ENCODE results near the gene TNFAIP8L1.

The TNFAIP8L1 gene

GRCh38 chr19:4682417-4683200 is 43.3 kb downstream of the TNFAIP8L1 start:
- ATAC-seq, result no peak
- no peak for TF ChIP-seq TOX (CRISPR knock-in tag; IDR thresholded peaks at IDR 0.05; ENCODE audit: borderline replicate concordance)
- no peak for TF ChIP-seq ZC3H10 (CRISPR knock-in tag; IDR thresholded peaks at IDR 0.05)
- TF ChIP-seq ARNTL (CRISPR knock-in tag; IDR thresholded peaks at IDR 0.05; ENCODE audit: borderline replicate concordance, low read depth), result no peak
- TF ChIP-seq PPARA (CRISPR knock-in tag; IDR thresholded peaks at IDR 0.05; ENCODE audit: borderline replicate concordance), result no peak
- TF ChIP-seq, protein P1, sequence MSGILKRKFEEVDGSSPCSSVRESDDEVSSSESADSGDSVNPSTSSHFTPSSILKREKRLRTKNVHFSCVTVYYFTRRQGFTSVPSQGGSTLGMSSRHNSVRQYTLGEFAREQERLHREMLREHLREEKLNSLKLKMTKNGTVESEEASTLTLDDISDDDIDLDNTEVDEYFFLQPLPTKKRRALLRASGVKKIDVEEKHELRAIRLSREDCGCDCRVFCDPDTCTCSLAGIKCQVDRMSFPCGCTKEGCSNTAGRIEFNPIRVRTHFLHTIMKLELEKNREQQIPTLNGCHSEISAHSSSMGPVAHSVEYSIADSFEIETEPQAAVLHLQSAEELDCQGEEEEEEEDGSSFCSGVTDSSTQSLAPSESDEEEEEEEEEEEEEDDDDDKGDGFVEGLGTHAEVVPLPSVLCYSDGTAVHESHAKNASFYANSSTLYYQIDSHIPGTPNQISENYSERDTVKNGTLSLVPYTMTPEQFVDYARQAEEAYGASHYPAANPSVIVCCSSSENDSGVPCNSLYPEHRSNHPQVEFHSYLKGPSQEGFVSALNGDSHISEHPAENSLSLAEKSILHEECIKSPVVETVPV (CRISPR knock-in tag; IDR thresholded peaks at IDR 0.05), result no peak
- no peak for TF ChIP-seq GLIS3 (CRISPR knock-in tag; IDR thresholded peaks at IDR 0.05)
- TF ChIP-seq BACH2 (CRISPR knock-in tag; IDR thresholded peaks at IDR 0.05; ENCODE audit: borderline replicate concordance), result no peak
- no peak for TF ChIP-seq TCF4 (CRISPR knock-in tag; IDR thresholded peaks at IDR 0.05; ENCODE audit: borderline replicate concordance)
- no peak for TF ChIP-seq ZNF70 (CRISPR knock-in tag; IDR thresholded peaks at IDR 0.05)
- TF ChIP-seq ZNF565 (CRISPR knock-in tag; conservative IDR thresholded peaks at IDR 0.05; ENCODE audit: low read depth), result no peak
- TF ChIP-seq OSR1 (CRISPR knock-in tag; IDR thresholded peaks at IDR 0.05), result no peak
- TF ChIP-seq, protein P2, sequence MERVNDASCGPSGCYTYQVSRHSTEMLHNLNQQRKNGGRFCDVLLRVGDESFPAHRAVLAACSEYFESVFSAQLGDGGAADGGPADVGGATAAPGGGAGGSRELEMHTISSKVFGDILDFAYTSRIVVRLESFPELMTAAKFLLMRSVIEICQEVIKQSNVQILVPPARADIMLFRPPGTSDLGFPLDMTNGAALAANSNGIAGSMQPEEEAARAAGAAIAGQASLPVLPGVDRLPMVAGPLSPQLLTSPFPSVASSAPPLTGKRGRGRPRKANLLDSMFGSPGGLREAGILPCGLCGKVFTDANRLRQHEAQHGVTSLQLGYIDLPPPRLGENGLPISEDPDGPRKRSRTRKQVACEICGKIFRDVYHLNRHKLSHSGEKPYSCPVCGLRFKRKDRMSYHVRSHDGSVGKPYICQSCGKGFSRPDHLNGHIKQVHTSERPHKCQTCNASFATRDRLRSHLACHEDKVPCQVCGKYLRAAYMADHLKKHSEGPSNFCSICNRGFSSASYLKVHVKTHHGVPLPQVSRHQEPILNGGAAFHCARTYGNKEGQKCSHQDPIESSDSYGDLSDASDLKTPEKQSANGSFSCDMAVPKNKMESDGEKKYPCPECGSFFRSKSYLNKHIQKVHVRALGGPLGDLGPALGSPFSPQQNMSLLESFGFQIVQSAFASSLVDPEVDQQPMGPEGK (CRISPR knock-in tag; IDR thresholded peaks at IDR 0.05; ENCODE audit: borderline replicate concordance), result no peak
- TF ChIP-seq ZNF8 (CRISPR knock-in tag; IDR thresholded peaks at IDR 0.05), result no peak
- TF ChIP-seq SNAI2 (CRISPR knock-in tag; IDR thresholded peaks at IDR 0.05), result no peak
- TF ChIP-seq, protein P3, sequence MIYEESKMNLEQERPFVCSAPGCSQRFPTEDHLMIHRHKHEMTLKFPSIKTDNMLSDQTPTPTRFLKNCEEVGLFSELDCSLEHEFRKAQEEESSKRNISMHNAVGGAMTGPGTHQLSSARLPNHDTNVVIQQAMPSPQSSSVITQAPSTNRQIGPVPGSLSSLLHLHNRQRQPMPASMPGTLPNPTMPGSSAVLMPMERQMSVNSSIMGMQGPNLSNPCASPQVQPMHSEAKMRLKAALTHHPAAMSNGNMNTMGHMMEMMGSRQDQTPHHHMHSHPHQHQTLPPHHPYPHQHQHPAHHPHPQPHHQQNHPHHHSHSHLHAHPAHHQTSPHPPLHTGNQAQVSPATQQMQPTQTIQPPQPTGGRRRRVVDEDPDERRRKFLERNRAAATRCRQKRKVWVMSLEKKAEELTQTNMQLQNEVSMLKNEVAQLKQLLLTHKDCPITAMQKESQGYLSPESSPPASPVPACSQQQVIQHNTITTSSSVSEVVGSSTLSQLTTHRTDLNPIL (CRISPR knock-in tag; IDR thresholded peaks at IDR 0.05; ENCODE audit: low read depth), result no peak
- TF ChIP-seq POU6F1 (CRISPR knock-in tag; IDR thresholded peaks at IDR 0.05; ENCODE audit: borderline replicate concordance, low read depth), result no peak
- TF ChIP-seq ZFP3 (CRISPR knock-in tag; IDR thresholded peaks at IDR 0.05), result no peak
- no peak for TF ChIP-seq ESRRG (CRISPR knock-in tag; IDR thresholded peaks at IDR 0.05)

GRCh38 chr19:4684312-4685095 is 45.2 kb downstream of the TNFAIP8L1 start:
- ATAC-seq, result no peak

More at GRCh38 chr19:4684312-4685095, 45.2 kb downstream of the TNFAIP8L1 start:
- TF ChIP-seq SNAI2 (CRISPR knock-in tag; IDR thresholded peaks at IDR 0.05), result no peak
- TF ChIP-seq, protein P1 (CRISPR knock-in tag; IDR thresholded peaks at IDR 0.05), result no peak
- no peak for TF ChIP-seq CSDC2 (CRISPR knock-in tag; IDR thresholded peaks at IDR 0.05)
- no peak for TF ChIP-seq TOX (CRISPR knock-in tag; IDR thresholded peaks at IDR 0.05; ENCODE audit: borderline replicate concordance)
- no peak for TF ChIP-seq ISL1 (CRISPR knock-in tag; IDR thresholded peaks at IDR 0.05)
- TF ChIP-seq TCF4 (CRISPR knock-in tag; IDR thresholded peaks at IDR 0.05; ENCODE audit: borderline replicate concordance), result no peak
- no peak for TF ChIP-seq ZNF565 (CRISPR knock-in tag; conservative IDR thresholded peaks at IDR 0.05; ENCODE audit: low read depth)
- TF ChIP-seq, protein P2 (CRISPR knock-in tag; IDR thresholded peaks at IDR 0.05; ENCODE audit: borderline replicate concordance), result no peak
- TF ChIP-seq ZC3H10 (CRISPR knock-in tag; IDR thresholded peaks at IDR 0.05), result no peak
- no peak for TF ChIP-seq ESRRG (CRISPR knock-in tag; IDR thresholded peaks at IDR 0.05)
- no peak for TF ChIP-seq RARB (CRISPR knock-in tag; IDR thresholded peaks at IDR 0.05)
- no peak for TF ChIP-seq PPARA (CRISPR knock-in tag; IDR thresholded peaks at IDR 0.05; ENCODE audit: borderline replicate concordance)
- no peak for TF ChIP-seq ZFP3 (CRISPR knock-in tag; IDR thresholded peaks at IDR 0.05)
- TF ChIP-seq ARNTL (CRISPR knock-in tag; IDR thresholded peaks at IDR 0.05; ENCODE audit: borderline replicate concordance, low read depth), result no peak
- no peak for TF ChIP-seq OSR1 (CRISPR knock-in tag; IDR thresholded peaks at IDR 0.05)
- no peak for TF ChIP-seq BACH2 (CRISPR knock-in tag; IDR thresholded peaks at IDR 0.05; ENCODE audit: borderline replicate concordance)

Data from SK-N-SH treated with all-trans-retinoic acid at 6 μM for 48 hours (cell line).